GM18517 (cell line): ENCODE data around the gene EMX2.

Experiments
- ATAC-seq: cut with Tn5 transposase; IDR thresholded peaks from one replicate; pipeline ENCODE4 v1.9.1; 2021; ENCODE audit warnings: mild to moderate bottlenecking, moderate library complexity; ENCODE audit not compliant: unreplicated experiment

The EMX2 gene

GRCh38 chr10:117531371-117532002, 11.1 kb upstream of the EMX2 start:
- ATAC-seq = no peak

- ATAC-seq = no peak
Observed at GRCh38 chr10:117532003-117532385, 10.6 kb upstream of the EMX2 start.

GRCh38 chr10:117532451-117533107, 10.0 kb upstream of the EMX2 start:
- no peak for ATAC-seq

GRCh38 chr10:117533507-117534281, 8.9 kb upstream of the EMX2 start:
- ATAC-seq = no peak

GRCh38 chr10:117534321-117535297, 7.9 kb upstream of the EMX2 start:
- ATAC-seq = no peak

- ATAC-seq = no peak
Observed at GRCh38 chr10:117535298-117536071, 7.1 kb upstream of the EMX2 start.

GRCh38 chr10:117536072-117536865, 6.3 kb upstream of the EMX2 start:
- no peak for ATAC-seq

GRCh38 chr10:117536866-117537435, 5.6 kb upstream of the EMX2 start:
- no peak for ATAC-seq

- ATAC-seq = no peak
Observed at GRCh38 chr10:117537436-117537903, 5.1 kb upstream of the EMX2 start.

- no peak for ATAC-seq
Observed at GRCh38 chr10:117537904-117538524, 4.5 kb upstream of the EMX2 start.

- ATAC-seq = no peak
Observed at GRCh38 chr10:117539361-117539773, 3.2 kb upstream of the EMX2 start.

- no peak for ATAC-seq
Observed at GRCh38 chr10:117539903-117540639, 2.5 kb upstream of the EMX2 start.

GRCh38 chr10:117540640-117541404, 1.7 kb upstream of the EMX2 start:
- ATAC-seq = no peak

GRCh38 chr10:117541405-117541908, 1.1 kb upstream of the EMX2 start:
- ATAC-seq = no peak

- no peak for ATAC-seq
Observed at GRCh38 chr10:117541909-117542705, 439 bp upstream of the EMX2 start.
